HepG2 (cell line): ENCODE data around the gene DOCK11. TPM values are rescaled to one million over a fixed set of nuclear protein-coding genes. Genes with fewer than 3 reads are reported as not detected.
A peak's percentile ranks its signal among the peaks of the same experiment; 100 is the strongest.

Experiments used
- ATAC-seq: fragments of 200-7000 bp; cut with Tn5 transposase; 3 replicates; pipeline ENCODE4 v1.9.1; 2020; ENCODE audit warnings: mild to moderate bottlenecking, moderate library complexity
- BruUV-seq: library from RNA; stranded (reverse); fragments of 400-500 nt; replicated peaks from 2 replicates; lab custom pipeline; 2021; lab: Mats Ljungman, UMichigan
- CTCF ChIA-PET: fragments of 300-600 bp; formaldehyde crosslinking; extraction: SDS; loops from one replicate; lab custom pipeline; 2021; ENCODE audit warnings: low total read pairs, inconsistent platforms, low intra/inter-chr PET ratio; lab: Yijun Ruan, JAX
- POLR2A ChIA-PET: fragments of 350-600 bp; sonication (Branson Sonifier 250); formaldehyde crosslinking; loops from one replicate; lab custom pipeline; 2020; ENCODE audit warnings: antibody characterized with exemption, inconsistent platforms; lab: Yijun Ruan, JAX
- DNase-seq: peaks from one replicate; pipeline ENCODE4 v3.0.0-alpha.2; 2015; ENCODE audit warnings: low spot score
- FAIRE-seq: peaks from 3 replicates; lab custom pipeline; 2011; peaks lifted over from hg19 to GRCh38; lab: Jason Lieb, UNC
- H2AFZ ChIP-seq: one replicate; pipeline ENCODE4 v1.6.1; 2011; ENCODE audit warnings: low read length, inconsistent platforms
- H3K27ac ChIP-seq: fragments of 300-600 bp; 3 replicates; pipeline ENCODE4 v1.8.0; 2011; ENCODE audit warnings: mixed run types, mild to moderate bottlenecking, mixed read lengths, low read length, inconsistent platforms; ENCODE audit not compliant: insufficient read depth; ENCODE audit errors: extremely low read length
- H3K27me3 ChIP-seq, 2 experiments: fragments of 200-600 bp in 1 of 2; 2 replicates in 1 of 2; 3 replicates in 1 of 2; pipeline versions ENCODE4 v1.6.0 to v1.8.0; 2011; ENCODE audit warnings: low read length in 2 of 2, mild to moderate bottlenecking in 2 of 2, moderate library complexity in 2 of 2, inconsistent platforms in 1 of 2; ENCODE audit not compliant: insufficient read depth in 2 of 2, control insufficient read depth in 1 of 2
- H3K36me3 ChIP-seq, 2 experiments: fragments of 200-600 bp in 1 of 2; replicated peaks in 1 of 2; 2 replicates in 1 of 2; 3 replicates in 1 of 2; pipeline versions ENCODE4 v1.5.1 to v1.8.0; 2011; ENCODE audit warnings: low read length in 2 of 2, inconsistent platforms in 1 of 2; ENCODE audit not compliant: insufficient read depth in 2 of 2, control insufficient read depth in 1 of 2
- H3K4me1 ChIP-seq: 2 replicates; pipeline ENCODE4 v1.5.1; 2012; ENCODE audit warnings: low read length, inconsistent platforms; ENCODE audit not compliant: insufficient read depth
- H3K4me2 ChIP-seq: 2 replicates; pipeline ENCODE4 v1.6.0; 2011; ENCODE audit warnings: low read depth, low read length, inconsistent platforms
- H3K4me3 ChIP-seq, 3 experiments: fragments of 200-600 bp in 1 of 3; sonication (generic), shearing (Covaris generic) in 1 of 3; replicated peaks in 1 of 3; 2 replicates each; pipeline ENCODE4 v1.5.1; 2011 to 2016; ENCODE audit warnings: low read length in 3 of 3, inconsistent platforms in 2 of 3, low read depth in 2 of 3, mild to moderate bottlenecking in 2 of 3, control low read depth in 1 of 3, mixed read lengths in 1 of 3; ENCODE audit not compliant: insufficient read depth in 1 of 3
- H3K79me2 ChIP-seq: one replicate; pipeline ENCODE4 v1.6.1; 2011; ENCODE audit warnings: low read length, inconsistent platforms; ENCODE audit not compliant: insufficient read depth
- H3K9ac ChIP-seq: 2 replicates; pipeline ENCODE4 v1.6.0; 2011; ENCODE audit warnings: mild to moderate bottlenecking, low read depth, low read length, inconsistent platforms; ENCODE audit not compliant: insufficient read depth
- H3K9me3 ChIP-seq: 2 replicates; pipeline ENCODE4 v1.5.1; 2012; ENCODE audit warnings: mild to moderate bottlenecking, low read length
- H4K20me1 ChIP-seq: 2 replicates; pipeline ENCODE4 v1.6.0; 2011; ENCODE audit warnings: inconsistent platforms, mild to moderate bottlenecking, low read length, moderate library complexity; ENCODE audit not compliant: insufficient read depth
- AKNA ChIP-seq: sonication (generic); formaldehyde crosslinking; IDR thresholded peaks from 2 replicates; pipeline ENCODE4 v1.4.0; 2020; ENCODE audit warnings: missing genetic modification reagents, borderline replicate concordance
- BCL6 ChIP-seq: IDR thresholded peaks from 2 replicates; pipeline ENCODE4 v1.6.1; 2016; ENCODE audit warnings: missing genetic modification reagents, missing compliant biosample characterization
- CBX2 ChIP-seq, 2 experiments: fragments of 200-600 bp in 1 of 2; sonication (generic); formaldehyde crosslinking in 1 of 2; IDR thresholded peaks; 2 replicates each; pipeline versions ENCODE4 v1.7.0 to v1.8.1; 2018 to 2022; ENCODE audit warnings: low read depth in 2 of 2, low read length in 1 of 2, mild to moderate bottlenecking in 1 of 2, missing genetic modification reagents in 1 of 2
- GABPA ChIP-seq, 2 experiments: IDR thresholded peaks; 2 replicates each; pipeline ENCODE4 v1.6.1; 2011 to 2016; ENCODE audit warnings: low read depth in 2 of 2, low read length in 1 of 2, missing biosample characterization in 1 of 2, missing genetic modification characterization in 1 of 2
- GATAD1 ChIP-seq: IDR thresholded peaks from 2 replicates; pipeline ENCODE4 v1.6.1; 2016; ENCODE audit warnings: missing genetic modification reagents, missing compliant biosample characterization
- HDAC2 ChIP-seq: sonication (generic); formaldehyde crosslinking; IDR thresholded peaks from 2 replicates; pipeline ENCODE4 v1.4.0; 2020; ENCODE audit warnings: missing genetic modification reagents
- HOXA7 ChIP-seq: sonication (generic); formaldehyde crosslinking; IDR thresholded peaks from 2 replicates; pipeline ENCODE4 v1.8.1; 2022; ENCODE audit warnings: mild to moderate bottlenecking, missing genetic modification reagents, moderate library complexity
- KDM5B ChIP-seq: sonication (generic); formaldehyde crosslinking; IDR thresholded peaks from 2 replicates; pipeline ENCODE4 v1.4.0; 2020; ENCODE audit warnings: missing genetic modification reagents, mild to moderate bottlenecking, borderline replicate concordance
- NR2F6 ChIP-seq, 2 experiments: IDR thresholded peaks; 2 replicates each; pipeline ENCODE4 v1.6.1; 2016; ENCODE audit warnings: antibody characterized with exemption in 1 of 2, mild to moderate bottlenecking in 1 of 2
- PATZ1 ChIP-seq: sonication (generic); formaldehyde crosslinking; IDR thresholded peaks from 2 replicates; pipeline ENCODE4 v1.4.0; 2020; ENCODE audit warnings: missing genetic modification reagents
- PHF20 ChIP-seq: sonication (generic); formaldehyde crosslinking; IDR thresholded peaks from 2 replicates; pipeline ENCODE4 v1.5.0; 2020; ENCODE audit warnings: mild to moderate bottlenecking, missing genetic modification reagents
- TGIF2 ChIP-seq: IDR thresholded peaks from 2 replicates; pipeline ENCODE4 v1.6.1; 2016; ENCODE audit warnings: control low read depth, missing compliant biosample characterization
- ZNF430 ChIP-seq: sonication (generic); formaldehyde crosslinking; IDR thresholded peaks from 2 replicates; pipeline ENCODE4 v1.9.0; 2021; ENCODE audit warnings: mild to moderate bottlenecking, missing genetic modification reagents
- ZNF75D ChIP-seq: sonication (generic); formaldehyde crosslinking; IDR thresholded peaks from 2 replicates; pipeline ENCODE4 v1.8.1; 2023; ENCODE audit warnings: missing genetic modification reagents, mild to moderate bottlenecking, borderline replicate concordance
- ZNF788 ChIP-seq: sonication (generic); formaldehyde crosslinking; IDR thresholded peaks from 2 replicates; pipeline ENCODE4 v1.5.0; 2020; ENCODE audit warnings: mild to moderate bottlenecking, missing genetic modification reagents, borderline replicate concordance
- WGBS: methylation state at CpG from one replicate; pipeline ENCODE4 v1.1.6; 2017; ENCODE audit warnings: low lambda C conversion rate; 5-methylcytosine and 5-hydroxymethylcytosine counted together
- in situ Hi-C: cut with HindIII; loops from 2 replicates; pipeline ENCODE4 v1.10.0; 2017; ENCODE audit warnings: low pct_unique_long_range_greater_than_20kb; ENCODE audit not compliant: extremely low pct_ligation_motif_present
- intact Hi-C: fragments of 100-400 bp; cut with micrococcal nuclease; formaldehyde crosslinking; loops from one replicate; pipeline ENCODE4 v1.10.0; 2022; ENCODE audit not compliant: unreplicated experiment
- polyA plus RNA-seq, 8 experiments: library from polyadenylated mRNA; depleted of rRNA in 3 of 8; stranded (reverse) in 7 of 8; unstranded in 1 of 8; fragments of >200 nt; fragmentation: Illumina TruSeq in 4 of 8; extraction: Trizol in 4 of 8; gene quantifications; 2 replicates each; pipeline versions ENCODE4 v1.2.1 to v1.2.3, GENCODE V29; 2011 to 2016; ENCODE audit warnings: low read depth in 4 of 8, missing spikeins in 1 of 8, mixed read lengths in 1 of 8; ENCODE audit not compliant: insufficient read depth in 1 of 8
- total RNA-seq, 5 experiments: library from RNA; depleted of rRNA; stranded (reverse); fragments of >200 nt; fragmentation: Illumina TruSeq; extraction: Trizol; gene quantifications; 2 replicates each; pipeline ENCODE4 v1.2.3, GENCODE V29; 2016; ENCODE audit warnings: low read depth in 1 of 5

Gene DOCK11
- total and polyA plus RNA-seq, 2 of the 13 experiments (the other 11 are each of a cell fraction or from before 2014, with no cell fraction given) = 0.02 to 0.12 TPM

GRCh38 chrX:118724365-118724764, 228.8 kb downstream of the DOCK11 start (continued):
- TF ChIP-seq AKNA (CRISPR knock-in tag) (no peak), ZNF788 (no peak)
- TF ChIP-seq, all 625 proteins: peak for 0

DNA sequence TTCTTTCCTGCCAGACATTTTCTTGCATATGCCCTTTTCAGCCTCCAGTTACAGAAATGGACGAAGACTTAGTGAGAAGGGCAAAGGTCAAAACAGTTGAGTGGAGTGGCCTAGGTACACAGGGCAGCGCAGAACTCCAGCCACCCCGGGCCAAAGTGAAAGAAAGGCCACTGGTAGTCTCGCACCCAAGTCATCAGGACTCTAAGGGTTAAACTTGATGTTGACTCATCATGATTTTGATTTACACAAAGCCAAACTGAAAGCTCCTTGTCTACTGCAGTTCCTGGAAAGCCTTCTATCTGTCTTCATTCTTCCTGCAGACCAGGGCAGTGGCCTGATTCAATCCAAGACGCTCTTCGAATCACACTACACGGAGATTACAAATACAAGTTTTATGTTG, 229.2 kb downstream of the DOCK11 start:
- Histone ChIP-seq H3K4me3 (no peak overlapping the region), H3K9me3 (no peaks in the 10 kb centered on the region), H3K9ac (peak overlapping the region; percentile 34; the same call in 1 of the 2 replicates), H3K4me2 (peak overlapping the region; percentile 51), H2AFZ (no peak overlapping the region), H3K79me2 (peaks cover 18% of the 10 kb centered on the region), H4K20me1 (no peaks in the 10 kb centered on the region), H3K4me1 (peaks cover 44% of the 10 kb centered on the region), H3K27ac (no peak overlapping the region), H3K36me3 (no peaks in the 10 kb centered on the region), H3K27me3 (no peaks in the 10 kb centered on the region)
- WGBS = 17% methylated on average over 7 of the region's 7 CpGs
- ChIA-PET POLR2A (no interaction called here), CTCF (no interaction called here)
- DNase-seq (peak; percentile 16), FAIRE-seq (peak; percentile 66), ATAC-seq (no peak)
- intact Hi-C loops = loop anchor here (5.0 kb wide), 2 partner anchors 82 to 728 kb away; no protein-coding TSS in a partner anchor
- no TSS peak for BruUV-seq
- in situ Hi-C loops = no loop called here
- TF ChIP-seq HDAC2 (CRISPR knock-in tag) (0 out of 2 replicates have a peak, but pooled peaks have one; percentile 17), PATZ1 (CRISPR knock-in tag) (no peak), KDM5B (no peak), GABPA (IDR thresholded peaks at IDR 0.05; ENCODE audit: low read depth, low read length) (no peak), GABPA (CRISPR knock-in tag; IDR thresholded peaks at IDR 0.05; ENCODE audit: low read depth) (no peak), ZNF75D (CRISPR knock-in tag) (no peak), NR2F6 (IDR thresholded peaks at IDR 0.05) (peak; percentile 49), NR2F6 (CRISPR knock-in tag; IDR thresholded peaks at IDR 0.05) (peak; percentile 30; the same call in 1 of the 2 replicates), GATAD1 (CRISPR knock-in tag) (no peak), HOXA7 (CRISPR knock-in tag) (no peak), ZNF430 (CRISPR knock-in tag) (no peak), PHF20 (no peak), TGIF2 (CRISPR knock-in tag) (no peak), BCL6 (CRISPR knock-in tag) (peak; percentile 94), CBX2 (IDR thresholded peaks at IDR 0.05; ENCODE audit: low read depth, low read length) (no peak), CBX2 (CRISPR knock-in tag; IDR thresholded peaks at IDR 0.05; ENCODE audit: low read depth) (no peak)
